GM19468 (cell line): ENCODE measurements around the gene ASTN2.
"Not testable (repeated sequence)": the region's sequence is repeated elsewhere in the genome, so short reads cannot be mapped to it uniquely, and the experiment has no call there.

Source experiments
- ATAC-seq: cut with Tn5 transposase; IDR thresholded peaks from one replicate; pipeline ENCODE4 v1.9.1; 2021; ENCODE audit warnings: mild to moderate bottlenecking, moderate library complexity, moderate number of reproducible peaks; ENCODE audit not compliant: unreplicated experiment; ENCODE audit errors: extremely low read depth

The ASTN2 gene

DNA sequence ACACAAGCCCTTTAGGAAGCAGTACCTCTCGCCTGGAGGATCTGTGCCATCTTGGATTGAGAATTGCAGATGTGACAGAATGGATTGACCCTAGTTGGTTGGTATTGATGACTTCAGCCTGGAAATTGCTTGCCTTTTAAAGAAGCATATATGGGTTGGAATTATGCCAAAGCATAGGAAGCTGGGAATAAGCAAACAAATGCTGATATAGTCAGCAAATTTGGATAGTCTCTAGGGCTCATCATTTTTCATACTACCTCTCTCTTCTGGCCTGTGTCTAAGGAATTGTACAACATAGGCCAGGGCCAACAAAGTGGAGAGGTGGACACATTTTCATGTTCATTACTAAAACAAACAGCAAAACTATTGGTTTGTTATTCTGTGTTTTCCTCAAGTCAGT lies 714.6 kb downstream of the ASTN2 start:
- no peak for ATAC-seq

DNA sequence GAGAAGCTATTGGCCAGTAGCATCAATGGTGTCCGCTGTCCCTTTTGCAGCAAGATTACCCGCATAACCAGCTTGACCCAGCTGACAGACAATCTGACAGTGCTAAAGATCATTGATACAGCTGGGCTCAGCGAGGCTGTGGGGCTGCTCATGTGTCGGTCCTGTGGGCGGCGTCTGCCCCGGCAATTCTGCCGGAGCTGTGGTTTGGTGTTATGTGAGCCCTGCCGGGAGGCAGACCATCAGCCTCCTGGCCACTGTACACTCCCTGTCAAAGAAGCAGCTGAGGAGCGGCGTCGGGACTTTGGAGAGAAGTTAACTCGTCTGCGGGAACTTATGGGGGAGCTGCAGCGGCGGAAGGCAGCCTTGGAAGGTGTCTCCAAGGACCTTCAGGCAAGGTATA lies 717.0 kb downstream of the ASTN2 start:
- no peak for ATAC-seq

DNA sequence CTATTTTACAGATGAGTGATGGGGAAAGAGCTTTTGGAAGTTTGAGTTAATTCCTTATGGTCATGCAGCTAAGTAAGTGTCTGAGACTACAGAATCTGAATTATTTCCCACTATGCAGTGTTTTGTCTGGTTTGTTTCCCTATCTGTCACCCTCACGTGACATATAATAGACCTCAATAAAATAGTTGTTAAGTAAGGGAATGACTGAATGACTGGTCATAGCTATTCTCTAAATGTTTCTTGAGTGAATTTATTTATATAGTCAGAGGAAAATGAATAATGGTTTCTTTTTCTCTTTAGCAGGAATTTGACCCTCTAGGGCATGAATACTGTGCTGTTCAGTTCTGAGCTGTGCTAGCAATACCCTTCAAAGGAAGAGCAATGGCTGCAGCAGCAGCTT lies 717.5 kb downstream of the ASTN2 start:
- no peak for ATAC-seq

DNA sequence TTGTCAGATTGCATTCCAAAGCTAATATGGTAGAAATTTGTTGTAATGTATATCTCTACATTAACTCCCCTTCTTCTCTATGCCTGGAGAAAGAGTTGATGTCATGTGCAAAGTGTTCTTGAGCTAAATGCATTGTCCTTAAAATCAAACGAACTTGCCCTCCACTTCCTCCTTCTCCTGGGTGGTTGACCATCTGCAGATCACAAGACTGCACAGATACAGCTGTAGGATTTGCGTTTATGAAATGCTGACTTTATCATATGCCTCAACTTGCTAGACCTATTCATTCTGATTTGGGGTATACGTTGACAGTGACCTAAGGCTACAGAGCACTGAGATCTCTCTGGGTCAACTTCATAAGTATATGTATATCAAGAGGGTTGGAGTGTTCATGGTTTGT lies 719.4 kb downstream of the ASTN2 start:
- no peak for ATAC-seq

DNA sequence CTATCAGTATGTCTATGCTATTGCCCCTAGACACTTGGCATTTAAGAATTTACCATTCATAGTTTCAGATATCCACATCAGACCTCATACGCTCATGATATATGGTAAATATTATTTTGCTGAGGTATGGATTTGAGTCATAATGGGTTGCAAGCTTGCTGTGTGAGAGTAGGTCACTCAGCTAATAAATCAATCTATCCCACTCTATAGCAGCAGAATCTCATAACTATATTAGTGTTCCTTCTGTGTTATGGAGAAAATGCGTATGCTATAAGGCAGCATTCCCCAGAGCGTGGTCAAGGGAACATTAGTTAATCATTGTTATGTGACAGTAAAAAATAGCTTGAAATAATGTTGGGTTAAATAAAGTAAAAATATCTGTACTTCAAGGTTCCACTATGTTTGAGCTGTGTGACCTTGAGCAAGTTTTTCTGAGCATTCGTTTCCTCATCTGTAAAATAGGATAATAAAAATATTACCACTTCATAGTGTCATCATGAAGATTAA lies 720.0 kb downstream of the ASTN2 start:
- ATAC-seq: no peak

DNA sequence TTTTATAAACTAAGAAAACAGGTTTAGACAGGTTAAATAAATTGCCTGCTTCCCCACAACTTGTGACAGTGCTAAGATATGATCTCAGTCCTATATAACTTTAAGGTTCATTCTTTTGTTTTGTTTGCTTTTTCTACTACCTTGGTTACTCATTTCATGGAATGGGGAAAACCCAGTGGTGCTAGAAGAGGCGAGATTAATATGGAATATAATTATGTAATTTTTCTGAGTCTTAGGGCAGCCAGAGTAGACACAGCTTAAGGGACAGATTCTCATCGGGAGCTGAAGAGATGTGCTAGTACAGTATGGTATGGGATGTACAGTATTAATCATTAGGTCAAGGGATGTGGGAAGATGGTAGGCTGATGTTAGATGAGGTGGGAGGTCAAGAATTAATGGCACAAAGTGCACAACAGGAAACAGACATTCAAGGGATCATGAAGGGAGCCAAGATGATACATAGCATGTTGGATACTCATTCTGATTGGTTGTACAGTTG lies 721.6 kb downstream of the ASTN2 start:
- no peak for ATAC-seq

DNA sequence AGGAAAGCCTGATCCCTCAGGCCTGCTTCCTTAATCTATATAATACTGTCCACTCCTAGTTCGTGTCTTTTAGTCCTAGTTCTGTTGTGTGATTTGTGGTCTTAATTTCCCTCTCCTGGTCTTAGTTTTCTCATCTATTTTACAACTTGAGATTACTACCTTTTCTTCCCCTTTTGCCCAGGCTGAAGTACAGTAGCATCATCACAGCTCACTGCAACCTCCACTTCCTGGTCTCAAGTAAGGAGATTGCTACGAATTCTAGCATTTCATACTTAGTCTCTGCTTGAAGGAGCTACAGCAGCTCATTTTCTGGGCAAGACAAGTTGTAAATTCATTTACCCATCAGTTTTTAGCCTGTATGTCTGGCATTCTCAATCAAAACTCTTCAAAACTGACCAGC lies 722.2 kb downstream of the ASTN2 start:
- ATAC-seq: peak; percentile 25

DNA sequence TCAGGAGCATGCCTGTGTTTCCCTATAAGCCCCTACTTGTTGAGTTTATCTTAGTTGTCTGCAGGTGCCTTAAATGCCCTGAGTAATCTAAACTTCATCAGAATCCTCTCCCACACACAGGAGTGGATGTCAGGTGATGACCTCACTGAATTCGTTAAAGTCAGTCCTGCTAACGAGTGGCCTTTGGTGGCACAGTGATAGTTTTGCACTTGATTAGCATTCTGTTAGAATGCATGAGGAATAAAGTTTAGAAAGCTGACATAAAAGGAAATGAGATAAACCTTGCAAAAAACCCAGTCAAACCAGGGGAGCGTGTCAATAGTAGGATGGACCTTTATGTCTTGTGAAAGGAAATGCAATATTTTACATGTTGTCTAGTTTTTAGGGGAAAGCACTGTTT lies 723.2 kb downstream of the ASTN2 start:
- no peak for ATAC-seq

DNA sequence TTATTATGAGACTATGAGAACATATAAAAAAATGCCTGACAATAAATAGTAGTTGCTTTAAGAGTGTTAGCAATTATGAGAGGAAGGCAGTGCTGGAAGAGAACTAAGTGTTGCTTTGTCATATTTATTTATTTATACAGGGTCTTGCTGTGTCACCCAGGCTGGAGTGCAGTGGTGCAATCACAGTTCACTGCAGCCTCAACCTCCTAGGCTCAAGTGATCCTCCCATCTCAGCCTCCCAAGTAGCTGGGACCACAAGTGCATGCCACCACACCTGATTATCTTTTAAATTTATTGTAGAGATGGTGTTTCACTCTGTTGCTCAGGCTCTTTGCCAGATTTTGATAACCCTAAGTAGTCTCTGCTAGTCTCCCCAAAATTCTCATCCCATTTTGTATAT lies 724.1 kb downstream of the ASTN2 start:
- not testable (repeated sequence) for ATAC-seq

DNA sequence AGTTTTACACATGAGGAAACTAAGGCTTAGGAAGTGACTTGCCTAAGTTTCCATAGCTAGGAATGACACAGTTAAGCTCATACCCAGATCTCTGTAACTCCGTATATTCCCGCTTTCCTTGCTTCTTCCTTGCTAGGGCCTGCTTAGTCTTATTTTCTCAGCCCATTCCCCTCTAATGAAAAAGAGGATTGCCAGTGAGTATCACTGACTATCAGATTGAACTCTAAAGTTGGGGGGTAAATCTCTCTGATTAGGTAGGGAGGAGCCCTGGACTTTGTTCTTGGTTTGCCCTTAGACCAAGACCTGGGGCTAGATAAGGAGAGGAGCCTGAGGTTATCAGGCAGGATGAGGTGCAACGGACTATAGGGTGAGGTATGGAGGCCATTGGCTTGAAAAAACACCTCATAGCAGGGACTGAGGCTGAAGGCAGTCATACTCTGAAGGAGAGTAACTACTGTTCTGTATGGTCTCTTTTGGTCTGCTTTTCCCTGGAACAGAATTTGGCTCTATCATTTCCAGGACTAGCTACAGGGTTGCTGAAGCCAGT lies 725.3 kb downstream of the ASTN2 start:
- ATAC-seq: no peak

DNA sequence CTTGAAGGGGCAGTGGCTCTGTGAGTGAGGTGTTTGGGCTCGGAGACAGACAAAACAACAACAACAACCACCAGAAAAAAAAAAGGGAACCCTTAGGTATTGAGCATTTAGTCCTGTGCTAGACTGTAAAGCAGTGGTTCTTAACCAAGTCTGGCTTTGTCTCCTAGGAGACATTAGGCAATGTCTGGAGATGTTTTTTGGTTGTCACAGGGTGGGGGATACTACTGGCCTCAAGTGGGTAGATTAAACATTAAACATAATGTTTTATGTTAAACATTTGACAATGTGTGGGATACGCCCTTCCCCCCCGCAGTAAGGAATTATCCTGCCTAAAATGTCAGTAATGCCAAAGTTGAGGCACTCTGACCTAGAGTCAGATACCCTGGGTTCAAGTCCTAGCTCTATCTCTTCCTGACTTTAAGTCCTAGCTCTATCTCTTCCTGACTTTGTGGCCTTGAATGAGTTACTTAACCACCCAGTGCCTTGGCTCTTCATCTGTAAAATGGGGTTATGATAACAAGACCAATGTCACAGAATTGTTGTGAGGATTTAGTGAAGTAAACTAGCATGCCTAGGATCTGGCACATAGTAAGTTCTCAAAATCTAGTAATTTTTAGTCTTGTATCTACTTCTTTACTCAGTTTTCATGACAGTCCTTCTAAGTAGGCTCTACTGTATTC lies 725.9 kb downstream of the ASTN2 start:
- ATAC-seq: no peak

DNA sequence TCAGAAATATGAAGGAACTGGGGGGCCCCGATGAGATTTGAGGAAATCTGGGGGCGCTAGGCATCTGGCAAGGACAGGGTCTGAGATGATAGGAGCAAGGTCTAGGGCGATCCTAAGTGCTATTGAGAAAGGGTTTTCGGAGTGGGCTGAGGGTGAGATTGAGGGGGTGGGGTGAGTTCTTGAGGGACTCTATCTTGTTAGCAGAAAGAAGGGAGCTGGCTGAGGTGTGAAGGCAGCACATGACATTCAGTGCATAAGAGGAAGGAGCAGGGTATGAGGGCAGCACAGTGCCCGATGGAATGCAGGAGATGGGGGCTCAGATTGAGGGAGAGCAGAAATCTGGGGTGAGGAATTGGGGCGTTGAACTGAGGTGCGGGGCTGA lies 727.1 kb downstream of the ASTN2 start:
- ATAC-seq: no peak

DNA sequence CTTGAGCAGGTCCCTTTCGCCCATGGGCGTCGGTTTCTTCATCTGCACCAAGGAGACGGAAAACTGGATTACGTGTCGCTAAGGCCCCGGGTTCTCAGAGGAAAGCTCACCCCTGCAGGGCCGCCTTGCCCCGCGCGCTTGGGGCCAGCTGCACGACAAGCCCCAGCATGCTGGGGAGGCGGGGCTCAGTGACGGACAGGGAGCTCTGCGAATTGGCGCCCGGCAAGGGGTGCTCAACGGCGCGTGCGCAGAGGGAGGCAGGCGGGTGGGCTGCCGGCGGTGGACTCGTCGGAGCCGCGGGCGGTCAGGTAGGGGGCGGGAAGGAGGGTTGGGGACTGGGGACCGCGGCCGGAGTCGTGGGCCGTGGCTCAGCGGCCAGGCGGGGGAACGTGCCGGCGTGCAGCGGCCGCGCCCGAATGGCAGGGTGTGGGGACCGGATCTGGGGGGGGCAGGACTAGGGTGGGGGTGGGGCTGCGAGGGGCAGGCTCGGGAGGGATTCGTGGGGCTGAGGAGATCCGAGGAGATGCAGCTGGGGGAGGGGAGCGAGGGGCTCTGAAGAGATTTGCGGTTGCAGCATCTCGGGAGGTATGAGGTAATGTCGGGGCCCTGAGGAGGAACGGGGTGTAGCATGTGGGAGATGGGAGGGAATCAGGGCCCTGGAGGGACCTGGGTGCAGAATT lies 727.6 kb downstream of the ASTN2 start, which contains the start of gene TRIM32:
Gene TRIM32, plus strand, starts transcription at position 232 of the 680 bp plus-strand sequence. CDS start 10,438 bp downstream, outside the sequence.
- peak; percentile 99 for ATAC-seq

DNA sequence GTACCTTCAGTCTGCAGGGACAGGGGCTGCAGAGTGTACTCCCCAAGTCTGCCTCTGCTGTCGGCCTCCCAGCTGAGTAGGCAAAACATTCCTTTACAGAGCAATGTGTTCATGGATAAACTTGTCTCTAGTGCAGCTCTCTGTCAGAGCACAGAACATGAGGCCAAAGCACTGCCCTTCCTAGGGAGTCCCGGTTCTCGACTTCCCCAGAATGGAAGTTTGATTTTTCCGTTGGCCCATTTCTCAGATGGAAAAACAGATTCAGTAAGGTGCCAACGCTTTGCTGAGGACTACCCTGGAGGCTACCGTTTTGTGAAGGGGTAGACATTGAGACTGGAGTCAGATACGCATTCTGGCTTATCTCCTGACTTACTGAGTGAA lies 728.2 kb downstream of the ASTN2 start:
- peak; percentile 21 for ATAC-seq

DNA sequence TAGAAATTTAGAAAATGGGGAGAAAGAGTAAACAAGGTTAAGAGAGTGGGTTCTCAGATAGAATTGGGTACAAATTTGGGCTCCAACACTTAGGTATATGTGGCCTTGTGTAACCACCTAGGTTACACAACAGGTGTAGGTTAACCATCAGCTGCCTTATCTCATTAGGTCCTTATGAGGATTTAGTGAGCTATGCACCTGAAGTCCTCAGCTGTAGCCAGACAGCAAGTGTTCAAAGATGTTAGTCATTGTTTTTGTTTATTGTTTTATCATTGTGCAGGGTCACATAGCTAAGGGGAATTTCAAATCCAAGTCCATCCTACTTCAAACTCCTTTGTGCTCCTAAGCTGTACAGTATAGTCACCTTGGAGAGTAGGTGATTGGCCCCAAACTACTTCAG lies 728.7 kb downstream of the ASTN2 start:
- ATAC-seq: no peak

DNA sequence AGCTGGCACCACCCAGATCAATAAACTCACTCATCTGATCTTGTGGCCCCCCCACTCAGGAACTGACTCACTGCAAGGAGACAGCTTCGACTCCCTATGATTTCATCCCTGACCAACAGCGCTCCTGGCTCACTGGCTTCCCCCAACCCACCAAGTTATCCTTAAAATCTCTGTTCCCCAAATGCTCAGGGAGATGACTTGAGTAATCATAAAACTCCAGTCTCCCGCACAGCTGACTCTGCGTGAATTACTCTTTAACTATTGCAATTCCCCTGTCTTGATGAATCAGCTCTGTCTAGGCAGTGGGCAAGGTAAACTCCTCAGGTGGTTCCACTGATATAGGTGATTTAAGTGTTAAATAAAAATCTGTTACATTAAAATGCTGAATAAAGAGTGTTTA lies 729.7 kb downstream of the ASTN2 start:
- ATAC-seq: no peak

DNA sequence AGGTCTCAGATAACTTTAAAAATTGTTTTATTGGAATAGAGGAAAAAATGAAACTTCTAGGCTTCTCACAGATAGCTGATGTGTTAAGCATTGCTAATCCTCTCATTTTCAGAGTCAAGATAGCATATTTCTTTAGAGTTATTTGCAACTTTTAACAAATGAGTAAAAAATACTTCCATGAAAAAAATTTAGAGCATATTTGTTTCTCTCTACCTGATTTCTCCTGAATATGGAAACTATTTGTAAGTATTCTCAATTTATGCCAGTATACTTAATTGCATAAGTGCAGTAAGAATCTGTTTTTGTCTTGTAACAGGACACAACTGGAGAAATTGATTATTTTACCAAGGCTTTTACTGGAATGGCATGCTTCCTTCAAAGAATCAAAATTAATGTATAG lies 731.3 kb downstream of the ASTN2 start:
- no peak for ATAC-seq

DNA sequence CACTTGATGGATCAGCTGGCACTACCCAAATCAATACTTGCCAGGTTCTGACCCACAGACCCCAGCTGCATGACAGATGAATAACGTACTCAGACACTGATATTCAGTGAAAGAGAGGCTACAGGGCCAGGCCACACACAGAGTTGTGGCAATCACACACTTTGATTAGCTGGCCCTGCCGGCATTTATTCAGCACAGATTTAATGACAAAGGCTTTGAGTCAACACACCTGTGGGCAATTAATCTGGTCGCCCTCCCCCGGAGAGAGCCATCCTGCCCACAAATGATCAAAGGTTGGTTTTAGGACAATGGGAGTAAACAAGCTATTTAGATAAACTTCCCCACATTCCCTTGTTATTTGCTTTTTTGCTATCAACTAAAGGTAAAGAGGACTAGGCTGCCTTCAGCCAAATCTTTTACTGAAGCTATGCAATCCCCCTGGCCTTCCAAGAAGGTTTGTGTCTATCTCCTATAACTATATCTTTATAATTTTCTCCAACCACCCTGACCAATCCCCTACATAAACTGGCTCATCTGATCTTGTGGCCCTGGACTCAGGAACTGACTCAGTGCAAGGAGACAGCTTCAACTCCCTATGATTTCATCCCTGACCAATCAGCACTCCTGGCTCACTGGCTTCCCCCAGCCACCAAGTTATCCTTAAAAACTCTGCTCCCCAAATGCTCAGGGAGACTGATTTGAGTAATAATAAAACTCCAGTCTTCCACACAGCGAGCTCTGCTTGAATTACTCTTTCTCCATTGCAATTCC lies 740.5 kb downstream of the ASTN2 start:
- ATAC-seq: no peak

DNA sequence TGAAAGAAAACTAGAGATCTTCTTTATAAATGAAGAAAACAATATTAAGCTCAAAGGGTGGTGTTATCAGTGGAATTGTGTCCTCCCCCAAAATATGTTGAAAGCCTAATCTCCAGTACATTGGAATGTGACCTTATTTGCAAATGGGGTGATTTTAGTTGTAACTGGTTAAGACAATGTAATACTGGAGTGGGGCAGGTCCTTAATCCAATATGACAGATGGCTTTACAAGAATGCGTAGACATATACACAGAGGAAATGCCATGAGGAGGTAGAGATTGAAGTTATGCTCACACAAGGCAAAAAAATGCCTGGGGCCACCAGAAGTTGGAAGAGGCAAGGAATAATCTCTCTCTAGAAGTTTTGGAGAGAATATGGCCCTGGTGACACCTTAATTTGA lies 741.5 kb downstream of the ASTN2 start:
- no peak for ATAC-seq

DNA sequence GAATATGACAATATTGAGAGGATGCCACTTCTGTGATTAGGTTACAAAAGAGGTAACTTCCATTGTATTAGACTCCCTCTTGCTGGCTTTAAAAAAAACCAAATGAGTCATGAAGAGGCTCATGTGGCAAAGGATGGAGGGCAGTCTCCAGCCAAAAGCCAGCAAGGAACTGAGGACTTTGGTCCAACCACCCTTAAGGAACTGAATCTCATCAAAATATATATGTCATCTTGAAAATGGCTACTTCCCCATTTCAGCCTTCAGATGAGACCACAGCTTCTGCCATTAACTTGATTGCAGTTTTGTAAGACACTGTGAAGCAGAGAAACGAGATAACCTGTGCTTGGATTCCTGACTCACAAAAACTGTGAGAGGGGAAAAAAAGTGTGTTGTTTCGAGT lies 743.3 kb downstream of the ASTN2 start:
- no peak for ATAC-seq
